ENCODE results near the gene UQCRHL.
A peak's percentile ranks its signal among the peaks of the same experiment; 100 is the strongest.
"Not testable (repeated sequence)": the region's sequence is repeated elsewhere in the genome, so short reads cannot be mapped to it uniquely, and the experiment has no call there.

UQCRHL gene

DNA sequence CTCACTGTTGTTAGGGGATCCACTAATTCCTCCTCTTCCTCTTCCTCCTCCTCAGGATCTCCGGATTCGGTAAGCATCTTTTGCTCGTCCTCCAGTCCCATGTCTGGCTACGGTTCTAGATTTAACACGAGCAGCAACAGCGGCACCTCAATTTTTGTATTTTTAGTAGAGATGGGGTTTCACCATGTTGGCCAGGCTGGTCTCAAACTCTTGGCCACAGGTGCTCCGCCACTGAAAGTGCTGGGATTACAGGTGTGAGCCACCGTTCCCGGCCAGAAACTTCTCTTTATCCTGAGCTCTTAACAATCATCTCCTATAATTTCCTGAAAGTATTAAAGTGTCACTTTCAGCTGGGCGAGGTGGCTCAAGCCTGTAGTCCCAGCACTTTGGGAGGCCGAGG, at the start of gene UQCRHL:
TSS of gene UQCRHL (minus strand) at position 101 of the 400 bp plus-strand sequence. CDS start at position 101, 0 bp downstream.
- DNase-seq, result not testable (repeated sequence)

DNA sequence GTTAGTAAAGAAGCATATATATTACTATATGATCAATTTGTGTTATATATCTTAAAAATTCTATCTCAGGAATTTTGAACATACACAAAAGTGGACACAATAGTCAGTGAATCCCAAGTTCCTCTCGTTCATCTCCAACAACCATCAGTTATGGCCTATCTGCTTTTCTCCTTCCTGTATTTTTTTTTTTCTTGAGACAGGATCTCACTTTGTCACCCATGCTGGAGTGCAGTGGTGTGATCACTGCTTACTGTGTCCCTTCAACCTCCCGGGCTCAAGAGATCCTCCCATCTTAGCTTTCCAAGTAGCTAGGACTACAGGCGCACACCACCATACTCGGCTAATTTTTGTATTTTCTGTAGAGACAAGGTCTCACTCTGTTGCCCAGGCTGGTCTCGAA, 49.4 kb upstream of the UQCRHL start:
- no peak for DNase-seq

DNA sequence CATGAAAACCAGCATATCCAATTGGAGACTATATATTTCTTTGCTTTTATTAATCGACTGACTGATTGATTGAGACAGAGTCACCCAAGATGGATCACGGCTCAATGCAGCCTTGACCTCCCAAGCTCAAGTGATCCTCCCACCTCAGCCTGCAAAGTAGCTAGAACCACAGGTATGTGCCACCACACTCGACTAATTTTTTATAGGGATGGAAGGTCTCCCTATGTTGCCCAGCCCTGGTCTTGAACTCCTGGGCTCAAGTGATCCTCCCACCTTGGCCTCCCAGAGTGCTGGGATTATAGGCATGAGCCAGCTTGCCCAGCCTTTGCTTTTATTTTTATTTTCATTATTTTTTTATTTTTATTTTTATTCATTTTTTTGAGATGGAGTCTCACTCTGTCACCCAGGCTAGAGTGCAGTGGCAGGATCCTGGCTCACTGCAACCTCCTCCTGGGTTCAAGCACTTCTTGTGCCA, 45.4 kb upstream of the UQCRHL start:
- DNase-seq, result no peak

DNA sequence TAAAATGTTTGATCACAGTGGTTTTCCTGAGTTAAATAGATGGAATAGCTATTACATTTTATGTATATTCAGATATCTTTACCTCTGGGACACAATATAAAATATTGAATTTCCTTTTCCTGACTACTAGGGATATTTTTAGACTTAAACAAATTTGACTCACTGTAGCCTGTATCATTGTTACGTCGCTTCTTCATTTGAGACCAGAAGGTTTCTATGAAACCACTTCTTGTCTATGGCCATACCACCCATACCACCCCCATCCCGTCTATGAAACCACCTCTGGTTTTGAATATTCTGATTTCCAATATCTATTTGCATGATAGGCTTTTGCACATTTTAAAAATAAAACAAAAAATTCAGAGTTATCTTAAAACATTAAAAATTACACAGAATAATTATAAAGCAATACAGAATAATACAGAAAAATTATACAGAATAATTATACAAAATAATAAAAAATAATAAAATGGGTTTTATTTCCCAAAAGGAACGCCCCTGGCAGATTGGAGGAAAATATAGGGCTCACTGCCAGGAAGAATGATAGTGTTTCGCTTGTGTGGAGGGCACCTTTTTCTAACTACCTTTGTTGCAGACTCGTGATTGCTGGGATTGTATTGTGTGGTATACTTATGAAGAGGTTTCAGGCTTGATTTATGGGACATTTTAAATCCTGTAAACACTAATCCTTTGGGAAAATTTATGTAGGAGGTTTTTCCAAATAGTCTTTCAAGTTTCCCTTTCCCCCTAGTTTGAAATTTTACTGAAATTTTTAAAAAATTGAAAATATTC, 44.8 kb upstream of the UQCRHL start:
- no peak for DNase-seq

DNA sequence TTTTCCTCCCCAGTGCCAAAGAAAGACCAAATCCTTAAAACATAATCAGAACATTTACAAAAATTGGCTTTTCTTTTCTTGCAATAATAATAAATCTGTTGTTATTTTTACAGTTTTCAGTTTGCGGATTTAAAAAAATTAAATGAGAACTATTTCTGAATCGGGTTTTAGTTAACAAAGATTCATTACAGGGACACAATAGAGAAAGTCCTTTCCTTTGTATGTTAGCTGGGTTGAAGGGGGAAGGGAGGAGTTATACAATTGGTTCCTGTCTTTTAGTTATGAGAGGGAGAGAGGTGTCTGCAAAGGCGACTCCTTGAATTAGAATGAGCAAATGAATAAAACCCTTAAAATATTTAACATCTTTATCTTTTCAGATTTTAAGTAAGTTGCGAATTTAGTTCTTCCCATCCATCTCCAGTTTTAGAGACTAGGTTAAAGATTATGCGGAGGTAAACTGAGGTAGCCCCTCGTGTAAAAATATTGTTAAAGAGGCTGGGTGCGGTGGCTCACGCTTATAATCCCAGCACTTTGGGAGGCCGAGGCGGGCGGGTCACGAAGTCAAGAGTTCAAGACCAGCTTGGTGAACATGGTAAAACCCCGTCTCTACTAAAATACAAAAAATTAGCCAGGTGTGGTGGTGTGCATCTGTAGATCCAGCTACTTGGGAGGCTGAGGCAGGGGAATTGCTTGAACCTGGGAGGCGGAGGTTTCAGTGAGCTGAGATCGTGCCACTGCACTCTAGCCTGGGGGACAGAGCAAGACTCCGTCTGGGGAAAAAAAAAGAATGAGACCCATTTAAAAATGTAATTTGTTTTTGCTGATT, 44.0 kb upstream of the UQCRHL start:
- no peak for DNase-seq

DNA sequence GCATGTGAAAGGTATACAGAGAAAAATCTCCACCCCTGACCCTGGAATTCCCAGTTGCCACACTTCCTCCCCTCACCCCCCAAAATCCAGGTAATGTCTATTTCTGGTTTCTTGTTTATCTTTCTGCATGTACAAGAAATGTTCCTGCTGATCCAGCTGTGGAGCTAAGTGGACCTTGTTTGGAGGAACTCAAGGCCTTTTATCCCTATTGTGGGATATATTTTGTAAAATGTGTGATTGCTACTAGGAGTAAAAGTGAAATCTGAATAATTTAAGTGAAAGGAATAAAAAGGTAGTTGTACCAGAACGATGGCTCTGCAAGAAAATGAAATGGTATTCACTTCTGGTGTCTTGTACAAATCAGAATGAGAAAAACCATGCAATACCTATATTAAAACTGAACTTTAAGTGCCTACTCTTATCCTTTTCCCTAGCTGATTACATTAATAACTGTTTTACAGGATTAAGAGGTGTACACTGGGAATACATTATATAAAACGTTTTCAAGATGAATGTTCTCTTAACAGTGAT, 43.1 kb upstream of the UQCRHL start:
- DNase-seq, result no peak

DNA sequence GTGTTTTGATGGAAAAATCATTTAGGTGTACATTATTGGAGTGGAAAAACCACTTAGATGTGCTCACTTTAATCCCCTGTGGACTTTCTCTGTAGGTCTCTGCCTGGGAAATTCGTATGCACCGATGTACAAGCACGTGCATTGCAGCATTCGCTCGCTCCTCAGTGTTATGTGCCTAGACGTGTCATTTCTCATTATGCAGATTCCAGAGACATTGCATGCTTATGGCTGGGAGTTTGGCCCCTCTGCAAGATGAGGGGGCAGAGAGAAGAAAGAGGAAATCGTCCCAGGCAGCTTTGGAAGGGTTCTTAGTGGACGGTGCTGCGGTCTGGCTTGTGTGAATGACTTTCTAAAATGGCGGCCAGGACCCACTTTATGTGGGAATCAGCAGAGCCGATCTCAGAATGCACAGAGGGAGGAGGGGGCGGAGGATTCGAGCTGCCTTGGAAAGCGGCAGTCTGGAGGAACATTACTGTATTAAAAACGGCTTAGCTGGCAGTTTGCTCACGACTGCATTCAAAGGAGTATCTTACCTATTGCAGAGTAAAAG, 42.4 kb upstream of the UQCRHL start:
- peak; percentile 40 for DNase-seq

DNA sequence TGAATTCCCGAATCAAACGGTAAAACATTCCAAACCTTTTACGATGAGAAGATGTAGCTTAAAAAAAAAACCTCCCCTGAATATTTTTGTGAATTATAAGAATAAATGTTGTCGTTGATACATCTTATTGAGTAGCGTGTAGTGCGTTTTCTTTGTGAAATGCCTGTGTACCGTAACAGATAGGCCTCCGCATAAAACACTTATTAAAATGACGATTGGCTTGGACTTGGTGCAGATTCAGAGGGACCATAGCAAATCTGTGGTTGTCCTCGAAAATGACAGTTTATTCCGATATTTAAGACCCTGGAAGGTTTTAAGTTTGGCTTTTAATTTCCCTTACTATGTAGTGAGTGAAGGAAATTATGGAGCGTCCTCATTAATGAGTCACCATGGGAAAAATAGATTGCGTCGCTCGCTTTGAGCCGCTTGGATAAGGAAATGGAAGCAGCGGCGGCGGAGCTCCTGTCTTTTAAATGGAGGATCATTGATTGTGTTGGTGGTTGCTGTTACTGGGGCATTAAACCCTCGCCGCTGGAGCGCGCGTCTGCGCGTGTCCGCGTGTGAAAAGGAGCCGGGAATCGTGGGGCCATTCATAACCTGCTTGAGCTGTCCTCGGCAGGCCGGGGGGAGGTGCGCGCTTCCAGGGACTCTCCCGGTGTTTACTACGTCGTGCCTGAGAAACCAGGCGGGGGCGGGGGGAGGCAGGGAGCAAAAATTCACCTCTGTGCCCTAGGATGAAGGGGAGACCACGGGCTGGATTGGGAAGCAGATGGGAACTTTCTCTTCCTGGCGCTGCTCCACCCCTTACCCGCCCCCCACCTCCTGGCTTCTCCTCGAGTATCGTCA, 41.7 kb upstream of the UQCRHL start:
- peak; percentile 71 for DNase-seq

DNA sequence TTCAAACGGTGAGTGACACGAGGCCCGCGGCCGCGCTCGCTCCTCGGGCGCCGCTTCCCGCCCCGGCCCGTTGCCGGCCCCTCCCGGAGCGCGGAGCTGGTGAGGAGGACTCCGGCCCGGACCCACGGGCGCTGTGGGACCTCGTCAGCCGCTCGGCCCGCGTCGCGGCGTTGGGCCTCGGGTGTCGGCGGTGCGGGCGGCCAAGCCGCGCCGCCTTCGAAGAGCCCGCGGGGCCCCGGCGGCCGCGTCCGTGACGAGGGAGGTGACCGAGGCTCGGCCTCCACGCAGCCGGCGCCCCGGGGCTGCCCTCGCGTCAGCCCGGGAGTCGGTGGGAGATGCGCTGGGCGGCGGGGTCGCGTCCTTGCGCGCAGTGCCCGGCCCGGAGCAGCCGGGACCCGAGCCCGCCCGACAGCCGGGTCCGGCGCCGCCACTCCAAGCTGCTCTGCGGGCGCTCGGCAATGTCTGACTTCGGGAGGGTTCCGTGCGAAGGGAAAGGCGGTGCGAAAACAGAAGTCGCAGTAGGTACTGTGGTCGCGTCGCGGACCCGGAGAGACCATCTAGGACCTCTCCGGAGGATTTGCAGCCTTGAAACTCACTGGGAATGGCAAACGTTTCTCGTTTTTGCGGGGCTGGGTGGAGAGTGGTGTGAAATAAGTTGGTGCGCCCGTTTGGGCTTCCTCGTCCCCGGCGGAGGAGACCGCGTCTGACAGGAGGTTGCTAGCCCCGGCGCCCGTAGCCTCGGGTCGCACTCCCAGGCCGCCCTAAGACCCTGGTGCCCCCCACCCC, 40.9 kb upstream of the UQCRHL start:
- no peak for DNase-seq

DNA sequence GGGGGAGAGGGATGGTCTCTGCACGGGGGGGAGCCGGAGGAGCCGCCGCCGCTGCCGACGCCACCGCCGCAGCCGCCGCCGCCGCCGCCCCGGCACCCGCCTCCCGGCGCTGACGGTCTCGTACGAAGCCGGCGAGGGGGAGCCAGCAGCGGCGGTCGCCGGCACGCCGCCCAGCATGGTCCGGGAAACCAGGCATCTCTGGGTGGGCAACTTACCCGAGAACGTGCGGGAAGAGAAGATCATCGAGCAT, 40.4 kb upstream of the UQCRHL start:
- DNase-seq, result no peak

DNA sequence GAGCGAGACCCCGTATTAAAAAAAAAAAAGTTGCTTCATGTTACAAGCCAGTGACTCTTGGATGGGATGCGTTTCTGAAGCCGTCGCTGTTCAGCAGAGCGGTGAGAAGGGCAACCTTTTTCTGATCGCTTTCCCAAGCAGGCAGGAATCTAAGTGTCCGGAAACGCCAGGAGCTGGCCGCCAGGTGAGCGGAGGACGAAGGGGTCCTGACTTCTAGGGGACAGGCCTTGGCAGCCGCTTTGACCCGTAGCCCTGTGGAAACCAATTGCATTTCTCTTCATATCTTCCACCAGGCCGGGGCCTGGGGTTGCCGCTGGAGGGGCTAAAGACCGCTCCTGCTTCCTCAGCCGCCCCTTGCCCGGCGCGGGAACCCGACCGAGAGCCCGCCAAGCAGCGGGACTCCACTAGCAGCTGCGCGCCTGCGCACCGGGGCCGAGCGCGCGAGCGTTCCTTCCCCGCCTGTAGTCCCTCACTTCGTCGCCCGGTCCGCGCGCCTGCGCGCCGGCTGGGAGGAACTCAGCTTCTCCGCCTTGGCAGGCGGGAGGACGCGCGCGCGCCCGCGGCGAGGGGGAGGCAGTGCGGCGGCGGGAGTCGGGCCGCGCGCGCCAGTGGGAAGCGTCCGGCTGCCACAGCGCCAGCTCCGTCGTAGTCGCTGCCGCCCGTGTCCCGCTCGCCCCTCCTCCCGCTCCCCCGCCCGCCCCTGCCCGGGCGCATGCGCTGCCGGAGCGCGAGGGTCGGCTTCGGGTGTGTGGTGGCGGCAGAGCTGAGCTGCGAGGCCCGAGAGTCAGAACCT, 39.8 kb upstream of the UQCRHL start, which contains the start of gene SPEN:
TSS of gene SPEN (plus strand) at position 608 of the 793 bp plus-strand sequence. CDS start 361 bp downstream, outside the sequence.
- peak; percentile 93 for DNase-seq

DNA sequence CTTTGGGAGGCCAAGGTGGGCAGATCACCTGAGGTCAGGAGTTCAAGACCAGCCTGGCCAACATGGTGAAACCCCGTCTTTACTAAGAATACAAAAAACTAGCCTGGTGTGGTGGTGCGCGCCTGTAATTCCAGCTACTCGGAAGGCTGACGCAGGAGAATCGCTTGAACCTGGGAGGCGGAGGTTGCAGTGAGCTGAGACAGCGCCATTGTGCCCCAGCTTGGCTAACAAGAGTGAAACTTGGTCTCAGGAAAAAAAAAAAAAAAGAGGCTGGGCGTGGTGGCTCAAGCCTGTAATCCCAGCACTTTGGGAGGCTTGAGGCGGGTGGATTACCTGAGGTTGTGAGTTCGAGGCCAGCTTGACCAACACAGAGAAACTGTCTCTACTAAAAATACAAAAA, 38.6 kb upstream of the UQCRHL start:
- not testable (repeated sequence) for DNase-seq

DNA sequence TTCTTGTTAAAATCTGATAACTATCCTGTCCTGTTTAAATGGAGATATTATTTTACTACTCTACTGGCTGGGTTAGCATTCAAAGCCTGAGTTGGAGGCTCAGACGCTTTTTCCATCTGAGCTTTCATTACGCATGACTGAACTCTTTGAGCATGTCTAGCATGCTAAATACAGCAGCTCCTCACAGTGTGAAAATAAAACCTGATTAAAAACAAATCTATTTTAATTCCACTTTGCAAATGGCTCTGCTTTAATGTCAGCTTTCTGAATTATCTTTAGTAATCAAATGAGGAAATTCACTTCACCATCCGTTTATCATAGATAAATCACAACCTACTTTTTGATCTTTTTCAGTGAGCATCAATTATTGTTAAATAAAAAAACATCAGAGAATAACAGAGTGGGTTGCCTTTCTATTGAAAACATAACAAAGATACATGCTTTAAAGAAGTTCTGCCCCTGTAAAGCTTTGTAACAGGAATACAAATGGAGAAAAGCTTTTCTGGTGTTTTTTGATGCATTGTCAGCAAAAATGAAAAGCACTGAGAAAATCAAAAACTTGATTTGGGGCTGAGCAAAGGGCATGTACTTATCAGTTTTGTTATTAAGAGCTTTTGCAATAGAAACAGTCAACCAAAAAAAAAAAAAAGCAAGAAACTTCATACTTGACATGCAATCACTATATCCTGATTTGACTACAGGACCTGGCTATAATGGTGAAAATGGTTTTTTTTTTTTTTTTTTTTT, 36.5 kb upstream of the UQCRHL start:
- DNase-seq, result no peak

DNA sequence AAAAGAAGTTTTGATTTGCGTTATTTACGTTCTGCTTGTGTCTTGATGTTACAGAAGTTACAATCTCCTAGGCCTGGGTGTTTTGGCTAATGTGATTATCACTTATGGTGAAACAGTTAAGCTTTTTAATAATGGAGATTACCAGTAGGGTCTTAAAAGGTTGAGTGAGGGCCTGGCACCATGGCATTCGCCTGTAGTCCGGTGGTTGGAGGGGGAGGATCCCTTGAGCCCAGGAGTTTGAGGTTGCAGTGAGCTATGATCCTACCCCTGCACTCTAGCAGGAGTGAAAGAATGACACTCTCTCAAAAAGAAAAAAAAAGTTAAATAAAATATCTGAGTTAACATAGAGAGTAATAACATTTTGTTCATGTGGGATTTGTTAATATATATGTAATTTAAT, 31.3 kb upstream of the UQCRHL start:
- DNase-seq, result no peak

DNA sequence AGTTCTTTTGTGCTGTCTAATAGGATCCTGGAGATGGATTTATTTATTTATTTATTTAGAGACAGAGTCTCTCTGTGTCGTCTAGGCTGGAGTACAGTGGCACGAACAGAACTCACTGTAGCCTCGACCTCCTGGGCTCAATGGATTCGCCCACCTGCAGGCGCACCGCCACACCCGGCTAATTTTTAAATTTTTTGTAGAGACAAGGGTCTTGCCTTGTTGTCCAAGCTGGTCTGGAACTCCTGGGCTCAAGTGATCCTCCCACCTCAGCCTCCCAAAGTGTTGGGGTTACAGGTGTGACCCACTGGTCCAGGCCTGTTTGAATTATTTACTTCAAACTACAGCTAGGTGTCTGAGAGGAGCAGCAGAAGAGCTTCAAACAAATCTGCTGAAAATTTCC, 30.5 kb upstream of the UQCRHL start:
- DNase-seq, result no peak

DNA sequence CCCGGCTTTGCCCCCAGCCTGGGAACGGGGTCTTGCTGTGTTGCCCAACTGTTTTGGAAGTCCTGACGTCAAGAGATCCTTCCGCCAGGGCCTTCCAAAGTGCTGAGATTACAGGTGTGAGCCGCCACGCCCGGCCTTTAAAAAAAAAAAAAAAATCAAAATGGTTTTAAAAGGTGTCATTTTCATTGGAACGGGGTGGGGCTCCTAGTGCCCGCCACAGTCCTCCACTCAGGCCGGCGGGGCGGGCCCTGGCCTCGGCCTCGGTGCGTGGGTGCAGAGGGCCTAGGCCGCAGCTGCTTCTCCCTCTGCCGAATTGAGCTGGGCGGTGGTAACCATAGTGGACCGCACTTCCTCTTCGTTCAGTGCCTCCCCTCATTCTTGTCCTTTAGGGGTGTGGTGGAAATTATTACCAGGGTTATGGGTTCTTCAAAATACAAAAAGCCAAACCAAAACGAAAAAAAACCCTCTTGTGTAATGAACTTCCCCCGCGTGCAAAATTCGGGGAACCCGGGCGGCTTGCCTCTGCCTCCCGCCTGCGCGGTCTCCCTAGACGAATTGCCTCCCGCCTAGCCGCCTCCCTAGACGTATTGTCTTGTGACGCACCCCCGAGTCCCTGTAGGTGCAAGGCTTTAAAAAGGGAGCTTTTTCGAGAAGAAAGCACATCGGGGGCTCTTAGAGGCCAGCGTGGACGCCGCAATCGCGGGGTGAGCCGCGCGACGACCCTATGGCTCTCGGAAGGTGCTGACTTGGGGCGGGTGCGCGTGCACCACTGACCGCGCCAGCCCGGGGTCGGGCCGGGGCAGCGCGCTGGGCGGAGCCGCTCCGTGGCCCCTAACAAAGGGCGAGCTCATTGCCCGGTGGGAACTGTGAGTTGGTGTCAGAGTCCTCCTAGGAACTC, 29.6 kb upstream of the UQCRHL start:
- no peak for DNase-seq

DNA sequence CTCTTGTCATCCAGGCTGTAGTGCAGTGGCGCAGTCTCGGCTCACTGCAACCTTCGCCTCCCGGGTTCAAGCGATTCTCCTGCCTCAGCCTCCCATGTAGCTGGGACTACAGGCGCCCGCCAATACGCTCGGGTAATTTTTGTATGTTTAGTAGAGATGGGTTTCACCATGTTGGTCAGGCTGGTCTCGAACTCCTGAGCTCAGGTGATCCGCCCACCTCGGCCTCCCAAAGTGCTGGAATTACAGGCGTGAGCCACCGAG, 29.0 kb upstream of the UQCRHL start:
- DNase-seq, result not testable (repeated sequence)

DNA sequence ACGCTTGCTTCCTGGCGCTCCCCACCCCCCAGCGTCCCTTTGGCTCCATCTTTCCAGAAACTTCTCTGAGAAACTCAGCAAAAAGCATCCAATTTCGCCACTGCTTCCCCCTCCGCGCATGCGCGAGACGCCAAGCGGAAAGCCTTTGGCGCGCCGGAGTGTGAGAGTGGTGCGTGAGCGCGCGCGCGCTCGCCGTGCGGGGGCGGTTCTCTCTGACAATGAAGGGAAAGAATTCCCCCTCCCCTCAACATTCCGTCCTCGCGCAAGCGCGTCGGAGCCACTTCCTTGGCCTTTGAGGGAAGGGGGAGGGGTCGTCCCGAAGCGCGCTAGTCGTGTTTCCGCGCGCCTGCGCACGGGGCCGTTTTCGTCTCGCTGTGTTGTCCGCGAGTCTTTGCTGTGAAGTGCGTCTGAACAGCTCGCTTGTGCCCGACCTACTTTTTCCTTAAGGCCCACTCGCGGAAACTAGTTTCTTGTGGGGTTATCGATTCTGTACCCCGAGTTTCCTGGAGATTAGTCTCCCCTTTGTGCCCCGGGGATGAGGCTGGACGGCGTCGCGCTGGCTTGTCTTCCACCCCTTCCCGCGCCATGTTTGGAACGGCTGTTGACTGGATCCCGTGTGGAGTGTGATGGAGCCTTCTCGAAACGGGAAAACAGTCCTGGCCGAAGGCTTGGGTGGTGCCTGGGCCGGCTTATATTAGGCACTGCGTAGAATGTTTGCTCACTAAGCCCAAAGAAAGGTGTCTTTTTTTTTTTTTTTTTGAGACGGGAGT, 28.5 kb upstream of the UQCRHL start:
- DNase-seq, result peak; percentile 98

Data from NCI-H2081 treated with DMSO at 0.1 percent for 48 hours (cell line).